8988T (cell line): Measurements from ENCODE around the gene DOCK1.

Experiments used
- DNase-seq: peaks from one replicate; pipeline ENCODE4 v3.0.0; 2011

The DOCK1 gene

DNA sequence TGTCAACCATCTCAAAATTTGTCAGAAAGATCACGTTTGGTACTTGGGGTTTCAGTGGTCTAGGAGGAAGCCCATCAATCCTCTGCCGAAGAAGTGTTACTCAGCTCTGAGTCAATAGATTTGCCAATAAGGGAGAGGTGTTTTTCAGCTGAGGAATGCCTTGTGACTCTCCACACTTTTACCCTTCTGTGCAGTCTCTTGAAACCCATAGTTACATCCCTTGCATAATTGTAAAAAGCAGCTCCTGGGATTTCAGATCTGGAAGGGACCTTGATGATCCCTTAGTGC, 243.6 kb downstream of the DOCK1 start:
- DNase-seq, result no peak

DNA sequence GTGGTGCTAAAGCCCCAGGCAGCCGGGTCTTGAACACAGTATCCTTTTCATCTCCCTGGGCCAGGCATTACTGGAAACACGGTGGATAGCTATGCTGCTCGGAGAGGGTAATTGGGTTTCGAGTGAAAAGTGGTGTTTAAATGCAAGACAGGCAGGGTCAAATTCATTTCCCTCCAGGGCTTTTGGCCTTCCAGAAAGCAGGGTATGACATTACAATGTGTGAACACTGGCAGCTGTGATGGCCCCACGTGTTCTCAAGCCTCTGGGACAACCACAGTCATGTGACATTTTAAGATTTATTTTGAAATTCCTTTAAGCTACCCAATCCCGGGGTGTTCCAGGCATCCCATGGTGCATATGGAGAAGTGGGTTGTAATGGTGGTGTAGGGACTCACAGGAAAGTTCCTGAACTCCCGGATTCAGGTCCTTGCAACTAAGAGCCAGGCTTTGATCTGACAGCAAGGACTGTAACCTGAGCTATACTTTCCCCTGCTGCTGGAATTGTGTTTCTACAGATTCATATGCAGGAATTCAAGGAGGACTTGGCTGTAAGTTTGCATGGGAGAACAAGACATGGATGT, 244.4 kb downstream of the DOCK1 start:
- DNase-seq, result no peak

DNA sequence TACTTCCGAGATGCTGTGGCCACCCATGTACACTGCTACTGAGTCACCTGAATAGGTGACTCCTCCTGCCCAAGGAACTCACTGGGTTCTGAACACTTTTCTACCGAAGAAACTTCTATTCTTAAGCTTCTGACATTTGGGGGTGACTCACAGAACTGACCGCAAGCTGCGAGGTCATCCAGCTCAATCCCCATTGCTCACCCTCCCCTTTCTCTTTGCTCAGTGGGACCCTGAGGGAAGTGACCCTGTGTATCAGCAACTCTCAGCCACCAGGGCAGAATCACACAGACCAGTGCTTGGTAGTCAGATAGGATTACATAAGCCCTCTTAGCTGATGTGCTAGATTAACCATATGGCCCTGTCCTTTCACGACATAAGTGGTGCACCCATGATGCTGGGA, 244.9 kb downstream of the DOCK1 start:
- no peak for DNase-seq

DNA sequence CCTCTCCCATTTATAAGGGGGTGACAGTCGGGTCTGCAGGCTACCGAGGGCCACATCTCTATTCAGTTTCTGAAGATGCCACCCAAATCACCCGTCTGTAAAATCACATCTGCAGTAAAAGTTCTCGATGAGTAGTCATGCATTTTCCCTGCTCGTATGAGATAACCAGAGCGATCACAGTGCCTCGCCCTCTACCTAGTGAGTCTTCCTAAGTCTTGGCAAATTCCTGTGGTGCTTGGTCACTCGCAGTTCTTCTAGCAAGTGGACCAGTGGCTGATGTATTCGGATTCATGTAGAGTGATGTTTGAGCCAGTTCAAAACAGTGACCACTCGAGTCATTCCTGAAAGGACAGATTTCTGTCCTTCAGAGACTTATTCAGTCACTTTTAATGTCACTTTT, 246.3 kb downstream of the DOCK1 start:
- DNase-seq, result no peak

DNA sequence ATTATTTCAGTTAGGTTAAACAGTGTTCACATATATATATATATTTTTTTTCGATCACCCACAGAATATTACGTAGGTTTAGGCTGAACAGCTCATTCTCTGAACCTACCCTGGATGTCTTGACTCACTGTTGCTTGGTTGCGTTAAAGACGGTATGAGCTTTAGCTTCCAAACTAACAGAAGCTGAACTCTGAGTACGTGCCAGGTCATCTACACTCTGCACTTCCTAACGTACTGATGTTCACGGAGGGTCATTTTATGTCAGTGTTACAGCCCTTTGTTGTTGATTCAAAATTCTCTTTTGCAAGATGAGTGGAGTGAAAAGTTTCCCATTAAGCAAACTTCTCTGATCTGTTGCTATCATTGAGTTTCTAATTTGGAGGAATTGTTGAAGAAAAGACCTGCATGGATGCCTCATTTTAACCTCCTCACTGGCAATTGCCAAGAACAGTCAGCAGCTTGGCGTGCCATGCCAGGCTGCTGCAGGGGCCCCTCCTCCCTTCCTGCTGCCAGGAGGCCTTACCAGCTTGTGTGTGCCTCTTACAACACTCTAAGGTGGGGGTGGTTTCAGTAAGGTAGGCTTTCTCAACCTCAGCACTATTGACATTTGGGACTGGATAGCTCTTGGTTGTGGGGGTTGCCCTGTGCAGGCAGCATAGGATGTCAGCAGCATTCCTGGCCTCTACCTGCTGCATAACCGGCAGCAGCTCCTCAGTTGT, 246.9 kb downstream of the DOCK1 start:
- no peak for DNase-seq

DNA sequence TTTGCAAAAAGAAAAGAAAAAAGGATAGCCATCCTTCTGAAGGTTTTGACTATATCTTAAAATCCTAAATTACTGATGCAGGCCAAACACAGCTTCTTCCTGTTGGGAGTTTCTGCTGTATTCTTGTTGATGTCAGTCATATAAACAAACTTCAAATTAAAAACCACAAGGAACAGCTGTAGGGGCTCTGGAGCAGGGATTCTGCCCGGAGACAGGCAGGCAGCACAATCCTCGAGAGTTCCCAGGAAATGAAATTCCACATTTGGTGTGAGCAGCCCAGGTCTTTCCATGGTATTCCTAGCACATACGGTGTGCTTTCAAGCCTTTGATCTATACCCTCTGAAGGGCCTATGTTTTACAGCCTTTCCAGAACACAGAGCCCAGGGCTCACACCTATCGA, 248.0 kb downstream of the DOCK1 start:
- no peak for DNase-seq

DNA sequence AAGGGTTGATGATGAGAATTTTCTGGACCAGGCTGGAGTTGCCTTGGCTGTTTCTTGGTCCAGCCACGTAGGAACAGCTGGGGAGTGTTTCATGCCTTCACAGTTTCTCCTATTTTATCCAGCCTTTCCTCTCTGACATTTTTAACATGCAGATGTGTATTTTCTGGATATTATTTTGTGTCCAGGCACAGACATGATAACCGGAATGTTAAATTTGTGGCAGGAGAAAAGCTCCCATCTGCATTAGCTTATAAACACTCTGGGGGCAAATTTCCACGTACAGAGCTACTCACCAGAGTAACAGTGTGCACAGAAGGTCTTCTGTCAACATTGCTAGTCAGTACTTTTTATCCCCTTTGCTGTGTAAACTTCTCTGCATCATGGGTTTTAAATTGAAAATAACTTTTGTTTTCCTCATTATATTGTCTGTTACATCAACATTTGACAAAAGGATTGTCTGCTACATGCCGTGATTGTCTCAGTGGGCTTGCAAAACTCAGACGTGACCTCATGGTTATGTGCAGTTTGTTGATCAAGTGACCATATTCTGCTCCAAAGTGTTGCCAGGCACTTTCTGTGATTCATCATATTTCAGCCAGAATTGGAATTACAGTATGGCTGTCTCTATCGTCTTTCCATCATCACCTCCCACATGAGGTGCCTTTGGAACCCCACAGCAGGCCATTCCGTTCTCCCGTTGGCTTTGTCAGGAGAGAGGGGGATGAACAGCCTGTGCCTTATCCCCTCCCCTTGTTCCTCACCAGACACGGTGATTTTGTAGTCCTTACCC, 249.8 kb downstream of the DOCK1 start:
- no peak for DNase-seq

DNA sequence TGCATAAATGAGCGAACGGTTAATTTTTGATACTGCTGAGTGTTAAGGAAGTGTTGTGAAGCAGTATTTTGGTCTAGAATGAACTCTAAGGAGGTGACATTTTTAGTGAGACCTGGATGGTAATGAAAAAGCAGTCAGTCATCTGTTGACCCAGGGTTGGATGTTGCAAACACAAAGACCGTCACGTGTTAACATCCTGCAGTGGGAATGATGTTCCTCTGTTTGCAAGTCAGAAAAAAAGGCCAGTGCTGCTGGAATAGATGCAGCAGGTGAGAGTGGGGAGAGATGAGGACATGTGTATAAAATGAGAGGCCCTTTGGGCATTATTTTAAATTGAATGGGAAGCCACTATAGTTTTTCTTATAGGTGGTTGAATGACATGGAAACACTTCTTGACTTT, 251.9 kb downstream of the DOCK1 start:
- DNase-seq, result no peak

DNA sequence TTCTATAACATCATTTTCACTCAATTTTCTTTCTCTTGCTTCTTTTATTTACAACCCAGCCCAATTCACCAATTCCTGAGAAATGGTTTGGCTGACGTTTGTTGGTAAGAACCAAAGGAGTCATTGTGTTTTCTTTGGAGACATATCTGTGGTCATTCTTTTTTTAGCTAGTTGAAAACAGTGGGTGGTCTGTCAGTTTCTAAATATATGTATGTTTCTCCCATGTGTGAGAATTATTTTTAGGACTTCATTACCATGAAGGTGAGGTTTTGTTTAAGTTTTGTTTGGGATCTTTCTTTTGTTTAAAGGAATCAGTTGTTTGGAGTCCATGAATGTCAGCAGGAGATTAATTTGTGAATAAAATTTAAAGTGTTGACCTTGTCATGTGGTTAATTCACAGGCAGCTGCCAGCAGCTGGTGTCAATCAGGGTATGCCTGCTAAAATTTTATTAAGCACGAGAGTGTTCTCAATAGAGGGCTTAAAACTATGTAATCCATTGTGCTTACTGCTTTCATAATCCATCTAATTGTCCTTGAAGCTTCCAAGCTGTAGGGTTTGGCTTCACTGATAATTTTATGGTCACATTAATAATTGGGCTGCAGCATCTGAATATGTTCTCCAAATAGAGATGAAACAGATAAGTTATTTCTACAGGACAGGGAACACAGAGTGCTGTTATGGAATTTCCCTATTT, 252.4 kb downstream of the DOCK1 start:
- no peak for DNase-seq

DNA sequence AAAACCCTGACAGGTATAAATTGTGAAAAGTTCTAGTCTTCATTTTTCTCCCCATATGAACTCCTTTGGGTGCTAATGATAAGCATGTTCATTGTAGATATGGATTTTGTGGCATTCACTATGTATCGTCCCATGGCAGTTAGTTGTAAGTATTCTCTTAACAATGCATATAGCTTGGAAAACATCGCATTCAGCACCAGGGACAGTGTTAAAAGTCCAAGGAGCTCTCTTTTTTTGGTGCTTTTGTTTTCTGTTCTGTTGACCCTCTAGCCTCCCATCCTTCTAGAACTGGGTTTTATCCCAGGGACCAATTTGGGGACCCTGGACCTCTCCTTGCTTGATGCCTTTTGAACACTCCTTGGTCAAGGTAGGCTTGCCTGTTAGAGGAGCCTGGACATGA, 253.4 kb downstream of the DOCK1 start:
- DNase-seq, result no peak

DNA sequence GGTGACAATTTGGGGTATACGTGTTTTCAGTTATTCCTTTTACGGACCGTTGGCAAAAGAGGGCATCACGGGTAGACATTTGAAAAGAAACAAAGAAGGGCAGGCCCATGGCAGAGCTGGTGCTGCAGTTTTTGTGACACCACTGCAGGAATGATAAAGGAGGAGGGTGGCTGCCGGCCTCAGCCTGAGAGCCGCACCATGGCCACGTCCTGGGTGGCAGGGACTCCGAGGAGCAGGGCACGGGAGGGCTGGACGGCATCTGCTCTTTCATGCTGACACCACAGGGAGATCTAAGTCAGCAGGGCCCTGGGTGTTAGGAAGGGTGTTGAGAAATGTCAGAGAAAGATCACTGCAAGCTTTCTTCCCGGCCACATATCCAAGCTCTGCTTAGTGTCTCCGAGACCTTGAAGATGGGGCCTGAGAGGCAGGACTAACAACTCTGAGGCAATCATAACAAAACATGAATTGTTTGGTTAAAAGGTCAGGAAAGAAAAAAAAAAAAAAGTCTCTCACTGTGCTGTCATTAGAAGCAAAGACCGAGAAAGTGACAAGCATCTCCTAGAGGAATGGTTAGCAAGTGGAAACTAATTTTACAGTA, 254.5 kb downstream of the DOCK1 start:
- DNase-seq, result no peak

DNA sequence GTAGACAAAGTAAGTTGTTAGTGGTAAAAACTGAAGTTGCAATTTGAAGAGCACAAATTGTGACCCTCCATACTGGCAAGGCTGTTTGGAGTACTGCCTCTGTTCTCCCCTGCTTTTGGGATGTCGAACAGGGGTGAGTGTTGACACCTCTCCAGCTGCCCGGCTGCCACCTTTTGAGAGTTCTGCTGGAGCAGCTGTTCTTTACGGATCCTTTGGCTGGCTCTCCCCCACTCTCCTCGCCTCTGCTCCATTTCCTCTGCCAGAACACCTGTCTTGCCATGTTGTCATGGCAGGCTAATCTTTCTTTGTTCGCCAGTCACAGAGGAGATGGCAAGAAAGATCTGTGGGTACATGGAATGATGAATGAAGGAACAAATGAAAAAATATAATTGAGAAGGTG, 256.3 kb downstream of the DOCK1 start:
- no peak for DNase-seq

DNA sequence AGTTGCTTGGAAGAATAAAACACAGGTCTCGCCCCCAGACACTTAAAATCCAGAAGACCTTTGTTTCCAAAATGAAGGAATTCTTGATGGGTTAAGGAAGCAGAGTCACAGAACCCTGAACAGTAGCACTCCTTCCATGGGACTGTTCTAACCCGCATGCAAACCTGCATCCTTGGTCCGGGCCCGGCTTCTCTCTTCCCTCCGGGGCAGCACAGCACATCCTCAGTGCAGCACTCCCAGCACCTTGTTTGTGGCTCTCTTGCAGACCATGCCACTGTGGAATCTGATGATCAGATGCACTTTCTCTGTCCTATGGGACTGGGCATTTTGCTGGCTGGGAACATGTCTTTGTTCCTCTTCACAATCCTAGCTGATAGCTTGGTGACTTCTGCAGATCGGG, 257.6 kb downstream of the DOCK1 start:
- DNase-seq, result no peak

DNA sequence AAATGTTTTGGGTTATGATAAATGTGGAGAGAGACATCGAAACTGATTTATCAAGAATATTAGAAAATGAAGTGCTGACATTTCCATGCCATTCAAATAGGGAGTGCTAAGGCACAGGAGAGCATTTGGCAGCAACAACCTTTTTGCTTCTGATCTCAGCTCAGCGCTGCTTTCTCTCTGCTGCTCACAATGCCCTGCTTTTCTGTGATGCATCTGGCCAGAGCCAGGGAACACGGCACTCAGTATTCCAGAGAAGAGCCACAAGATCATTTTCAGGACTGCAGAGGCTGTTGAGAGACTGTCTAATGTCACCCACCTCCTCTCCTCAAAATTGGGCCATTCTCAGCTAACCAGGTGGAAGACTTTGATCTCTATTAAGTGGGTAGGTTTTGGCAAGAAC, 263.0 kb downstream of the DOCK1 start:
- DNase-seq, result no peak

DNA sequence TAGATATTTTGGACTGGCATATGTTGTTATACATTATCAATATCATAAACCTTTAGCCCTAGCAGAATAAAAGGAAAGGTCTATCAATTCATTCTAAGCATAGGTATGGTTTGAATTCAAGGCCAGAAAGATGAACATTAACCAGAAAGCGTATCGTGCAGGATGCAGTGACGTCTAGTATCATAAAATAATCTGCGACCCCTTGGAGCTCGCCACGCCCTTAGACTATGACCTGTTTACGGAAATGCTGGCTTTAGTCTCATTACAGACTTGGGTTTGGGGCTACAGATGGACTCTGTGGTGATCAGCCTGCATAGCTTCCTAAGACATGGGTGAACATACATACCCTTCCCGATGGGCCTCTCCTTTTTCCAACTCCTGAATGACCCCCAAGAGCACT, 269.6 kb downstream of the DOCK1 start:
- no peak for DNase-seq

DNA sequence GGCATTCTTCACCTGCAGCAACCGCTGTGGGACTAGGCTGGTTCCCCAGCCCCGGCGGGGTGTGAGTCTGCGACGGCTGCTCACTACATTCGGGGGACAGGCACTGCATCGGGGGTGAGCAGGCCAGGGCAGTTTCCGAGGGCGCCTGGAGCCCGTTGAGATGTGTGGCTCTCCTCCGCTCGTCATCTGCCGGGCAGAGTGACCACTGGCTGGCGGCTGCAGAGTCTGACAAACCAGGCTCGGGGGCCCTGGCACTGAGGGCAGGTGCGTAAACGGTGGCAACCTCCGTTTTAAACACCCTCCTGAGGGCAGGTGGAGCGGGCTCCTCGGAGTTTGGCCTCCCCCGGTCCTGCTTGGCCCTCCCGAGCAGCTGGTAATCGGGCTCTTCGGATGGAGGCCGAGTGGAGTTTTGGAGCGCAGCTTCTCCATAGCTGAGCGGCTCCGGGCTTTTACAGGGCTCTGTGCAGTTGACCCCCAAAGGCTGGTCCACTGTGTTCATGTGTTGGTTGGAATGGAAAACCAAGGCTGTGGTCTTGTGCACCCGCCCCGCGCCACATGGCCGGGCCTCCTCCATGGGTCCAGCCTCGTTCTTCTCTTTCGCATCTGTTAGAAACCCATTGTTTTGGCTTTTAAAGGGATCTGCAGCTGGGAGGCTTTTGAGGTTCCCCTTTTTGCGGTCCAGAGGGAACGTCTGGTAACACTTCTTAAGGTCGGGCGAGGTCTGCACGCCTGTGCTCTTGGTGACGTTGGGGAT, 270.3 kb downstream of the DOCK1 start:
- DNase-seq, result no peak

DNA sequence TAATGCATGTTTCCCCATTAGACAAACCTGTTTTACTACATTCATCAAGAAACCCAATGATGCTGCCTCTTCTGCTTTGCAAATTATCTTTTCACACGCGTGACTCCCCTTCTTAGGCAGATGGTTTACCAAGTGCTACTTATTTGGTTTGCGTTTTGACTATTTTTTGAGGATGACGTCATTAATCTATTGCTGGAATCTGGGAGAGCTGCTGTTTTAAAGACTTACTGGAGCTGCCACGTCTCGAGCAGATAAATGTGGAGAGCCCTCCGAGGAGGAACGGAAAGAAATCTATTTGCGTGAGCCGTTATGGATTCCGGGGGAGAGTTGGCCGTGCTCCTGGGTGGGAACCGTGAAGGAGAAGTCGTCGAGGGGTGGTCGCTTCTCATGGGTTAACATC, 271.4 kb downstream of the DOCK1 start:
- no peak for DNase-seq

DNA sequence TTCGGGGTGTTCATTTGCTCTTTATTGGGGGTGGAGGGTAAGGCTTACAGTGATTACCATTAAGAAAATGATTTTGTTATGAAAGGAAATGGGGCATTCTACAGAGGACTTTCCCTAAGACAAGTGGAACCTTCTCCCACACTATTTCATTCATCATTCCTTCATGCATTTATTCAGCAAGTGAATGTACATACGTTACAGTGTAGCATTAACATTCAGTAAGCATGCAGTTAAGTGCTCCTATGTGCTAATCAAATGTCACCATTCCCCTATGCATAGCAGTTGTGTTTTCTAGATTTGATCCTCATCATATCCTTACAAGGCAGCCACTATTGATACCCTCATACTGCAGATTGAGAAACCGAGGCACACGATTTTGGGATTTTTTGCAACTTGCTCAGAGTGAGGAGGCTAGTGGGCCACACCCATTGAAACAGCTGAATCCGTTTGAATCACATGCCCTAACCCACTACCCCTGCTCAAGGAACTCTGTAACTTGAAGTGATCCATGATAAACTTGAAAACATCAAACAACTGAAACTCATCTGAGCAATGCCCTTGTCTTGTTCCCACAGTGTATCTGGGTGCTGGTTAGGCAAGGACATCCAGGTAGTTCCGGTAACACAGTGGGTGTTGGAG, 274.5 kb downstream of the DOCK1 start:
- no peak for DNase-seq

DNA sequence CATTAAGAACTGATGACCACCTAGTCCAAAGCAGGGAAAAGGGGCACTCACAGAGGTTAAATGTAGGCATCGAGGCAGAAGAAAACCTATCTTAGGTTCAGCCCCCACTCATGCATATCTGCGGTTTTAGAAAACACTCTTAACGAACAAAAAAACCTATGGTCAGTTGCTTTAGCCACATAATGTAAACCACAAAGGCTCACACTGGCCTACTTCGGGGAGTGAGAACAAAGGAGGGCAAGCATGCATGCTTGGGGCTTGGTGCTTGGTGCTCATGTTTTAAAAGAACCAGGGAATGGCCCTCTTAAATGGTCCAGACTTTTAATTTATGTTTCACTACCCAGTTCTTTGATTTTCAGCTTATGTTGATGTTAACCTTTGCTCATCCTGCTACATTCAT, 276.9 kb downstream of the DOCK1 start:
- no peak for DNase-seq

DNA sequence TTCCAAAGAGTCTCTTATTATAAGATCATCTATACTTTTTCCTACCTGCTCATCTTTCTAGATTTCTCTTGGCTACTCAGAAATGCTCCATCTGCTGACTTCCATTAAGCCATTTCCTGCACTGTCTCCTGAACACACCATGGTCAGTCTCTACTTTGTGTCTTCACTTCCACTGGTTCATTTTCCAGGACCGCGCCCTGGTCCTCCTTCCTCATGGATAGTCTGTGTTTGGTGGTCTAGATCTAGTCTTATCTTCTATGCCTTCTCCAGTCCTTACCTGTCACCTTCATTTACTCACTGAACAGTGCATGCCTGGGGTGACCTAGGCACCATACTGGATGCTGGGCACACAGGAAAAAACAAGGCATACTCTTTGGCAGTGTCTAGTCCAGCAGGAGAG, 279.4 kb downstream of the DOCK1 start:
- no peak for DNase-seq

DNA sequence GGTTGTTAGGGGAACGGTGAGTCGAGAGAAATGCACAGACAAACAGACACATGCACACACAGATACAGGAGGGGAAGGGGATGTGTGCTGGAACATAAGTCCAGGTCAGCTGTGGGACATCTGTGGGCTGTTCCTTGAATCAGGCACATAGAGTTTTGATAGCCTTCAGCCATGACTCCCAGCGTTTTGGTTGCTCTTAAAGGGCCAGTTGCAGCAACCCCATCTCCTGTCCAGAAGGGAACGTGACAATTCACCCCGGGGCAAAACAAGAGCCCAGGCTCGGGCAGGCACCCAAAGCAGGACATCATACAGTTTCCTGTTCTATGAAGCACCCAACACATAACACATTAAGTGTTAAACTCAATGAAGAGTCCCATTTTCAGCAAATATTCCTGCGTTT, 281.6 kb downstream of the DOCK1 start:
- no peak for DNase-seq

DNA sequence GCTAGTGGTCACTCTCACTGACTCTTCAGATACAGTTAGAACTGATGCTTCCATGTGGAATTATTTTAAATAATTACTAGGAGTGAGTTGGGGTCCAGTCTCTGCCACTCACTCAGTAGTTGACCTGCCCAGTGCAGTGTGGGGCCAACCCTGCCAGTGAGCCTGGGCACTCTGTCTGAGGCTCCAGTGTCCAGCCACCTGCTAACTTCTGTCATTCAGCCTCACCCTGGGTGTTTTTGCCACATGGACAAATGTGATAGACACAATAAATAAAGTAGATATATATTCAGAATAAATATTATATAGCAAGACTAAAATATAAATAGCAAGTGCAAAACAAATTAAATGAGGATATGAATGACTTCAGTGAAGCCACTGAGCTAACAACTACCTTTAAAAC, 284.0 kb downstream of the DOCK1 start:
- no peak for DNase-seq
